ENCODE measurements around the gene C9orf50.
A peak's percentile ranks its signal among the peaks of the same experiment; 100 is the strongest.
"Not testable (repeated sequence)": the region's sequence is repeated elsewhere in the genome, so short reads cannot be mapped to it uniquely, and the experiment has no call there.

Gene C9orf50

GRCh38 chr9:129609486-129610212, 11.3 kb downstream of the C9orf50 start:
- DNase-seq, result no peak

- no peak for DNase-seq
These were observed 12.1 kb downstream of the C9orf50 start for GRCh38 chr9:129608561-129609481.

GRCh38 chr9:129607027-129607387, 13.9 kb downstream of the C9orf50 start:
- DNase-seq, result no peak

- no peak for DNase-seq
These were observed 14.5 kb downstream of the C9orf50 start for GRCh38 chr9:129606161-129607026.

GRCh38 chr9:129604766-129605163, 16.1 kb downstream of the C9orf50 start:
- DNase-seq, result no peak

- no peak for DNase-seq
These were observed 16.7 kb downstream of the C9orf50 start for GRCh38 chr9:129604056-129604765.

- no peak for DNase-seq
These were observed 18.1 kb downstream of the C9orf50 start for GRCh38 chr9:129602598-129603415.

GRCh38 chr9:129601082-129601674, 19.7 kb downstream of the C9orf50 start:
- DNase-seq, result no peak

- DNase-seq, result no peak
These were observed 22.8 kb downstream of the C9orf50 start for GRCh38 chr9:129598089-129598596.

- no peak for DNase-seq
These were observed 23.4 kb downstream of the C9orf50 start for GRCh38 chr9:129597355-129598088.

- peak; percentile 7 for DNase-seq
These were observed 24.2 kb downstream of the C9orf50 start for GRCh38 chr9:129596541-129597331.

- no peak for DNase-seq
These were observed 24.9 kb downstream of the C9orf50 start for GRCh38 chr9:129595903-129596540.

- DNase-seq, result no peak
These were observed 25.6 kb downstream of the C9orf50 start for GRCh38 chr9:129595311-129595741.

- DNase-seq, result no peak
These were observed 26.3 kb downstream of the C9orf50 start for GRCh38 chr9:129594632-129595031.

- DNase-seq, result not testable (repeated sequence)
These were observed 28.1 kb downstream of the C9orf50 start for GRCh38 chr9:129592790-129593189.

- DNase-seq, result no peak
These were observed 29.0 kb downstream of the C9orf50 start for GRCh38 chr9:129591916-129592315.

GRCh38 chr9:129590466-129590865, 30.4 kb downstream of the C9orf50 start:
- no peak for DNase-seq

- DNase-seq, result no peak
These were observed 33.2 kb downstream of the C9orf50 start for GRCh38 chr9:129587487-129588262.

Data from NCI-H2227 treated with DMSO at 0.1 percent for 48 hours (cell line).